Effector memory CD4-positive, alpha-beta T cell (primary cell): ENCODE data around the gene CABP4.

ENCODE experiments used
- DNase-seq, 3 donors: peaks; one replicate each; pipeline ENCODE4 v3.0.0-alpha.2; 2020
- H3K27ac ChIP-seq: 2 replicates; pipeline ENCODE4 v1.7.0; 2013; ENCODE audit warnings: mild to moderate bottlenecking, low read length, moderate library complexity; ENCODE audit not compliant: insufficient read depth, poor library complexity, severe bottlenecking
- H3K27me3 ChIP-seq: replicated peaks from 2 replicates; pipeline ENCODE4 v1.7.0; 2013; ENCODE audit warnings: mild to moderate bottlenecking, low read length; ENCODE audit not compliant: insufficient read depth, control insufficient read depth, poor library complexity, severe bottlenecking
- H3K36me3 ChIP-seq: 2 replicates; pipeline ENCODE4 v1.7.0; 2013; ENCODE audit warnings: mild to moderate bottlenecking, low read length, moderate library complexity; ENCODE audit not compliant: control insufficient read depth, insufficient read depth
- H3K4me1 ChIP-seq: 2 replicates; pipeline ENCODE4 v1.7.0; 2013; ENCODE audit warnings: low read length, mild to moderate bottlenecking; ENCODE audit not compliant: control insufficient read depth, insufficient read depth, poor library complexity, severe bottlenecking
- H3K4me3 ChIP-seq: 2 replicates; pipeline ENCODE4 v1.7.0; 2013; ENCODE audit warnings: low read length, low read depth, mild to moderate bottlenecking; ENCODE audit not compliant: insufficient read depth, poor library complexity, severe bottlenecking
- H3K9me3 ChIP-seq: 2 replicates; pipeline ENCODE4 v1.7.0; 2013; ENCODE audit warnings: mild to moderate bottlenecking, low read length, moderate library complexity; ENCODE audit not compliant: control insufficient read depth

Gene CABP4

GRCh38 chr11:67496113-67496512 lies 41.0 kb downstream of the CABP4 start:
- no peaks in the 10 kb centered on the region for H3K9me3 ChIP-seq
- H3K4me3 ChIP-seq, result no peak overlapping the region
- H3K36me3 ChIP-seq, result peaks cover 87% of the 10 kb centered on the region
- no peaks in the 10 kb centered on the region for H3K27me3 ChIP-seq
- H3K27ac ChIP-seq, result no peak overlapping the region
- no peaks in the 10 kb centered on the region for H3K4me1 ChIP-seq
- no peak for DNase-seq

GRCh38 chr11:67497656-67498291 lies 42.6 kb downstream of the CABP4 start:
- Histone ChIP-seq H3K4me3 (no peak overlapping the region), H3K27ac (no peak overlapping the region), H3K9me3 (no peaks in the 10 kb centered on the region), H3K36me3 (peaks cover 80% of the 10 kb centered on the region), H3K4me1 (no peaks in the 10 kb centered on the region), H3K27me3 (no peaks in the 10 kb centered on the region)
- DNase-seq, result no peak

- Histone ChIP-seq H3K27me3 (no peaks in the 10 kb centered on the region), H3K4me3 (no peak overlapping the region), H3K27ac (no peak overlapping the region), H3K9me3 (no peaks in the 10 kb centered on the region), H3K4me1 (peaks cover 6% of the 10 kb centered on the region), H3K36me3 (peaks cover 73% of the 10 kb centered on the region)
- DNase-seq, result no peak
These were observed 43.4 kb downstream of the CABP4 start for GRCh38 chr11:67498544-67498972.

GRCh38 chr11:67499808-67500483 lies 44.8 kb downstream of the CABP4 start:
- no peaks in the 10 kb centered on the region for H3K9me3 ChIP-seq
- H3K36me3 ChIP-seq, result peaks cover 60% of the 10 kb centered on the region
- H3K4me3 ChIP-seq, result no peak overlapping the region
- no peak overlapping the region for H3K27ac ChIP-seq
- DNase-seq, result no peak
- no peaks in the 10 kb centered on the region for H3K27me3 ChIP-seq
- H3K4me1 ChIP-seq, result peaks cover 11% of the 10 kb centered on the region

GRCh38 chr11:67500484-67500821 lies 45.3 kb downstream of the CABP4 start:
- peaks cover 15% of the 10 kb centered on the region for H3K4me1 ChIP-seq
- H3K27ac ChIP-seq, result no peak overlapping the region
- no peaks in the 10 kb centered on the region for H3K9me3 ChIP-seq
- H3K36me3 ChIP-seq, result peaks cover 56% of the 10 kb centered on the region
- H3K27me3 ChIP-seq, result no peaks in the 10 kb centered on the region
- H3K4me3 ChIP-seq, result no peak overlapping the region
- no peak for DNase-seq

GRCh38 chr11:67500831-67501715 lies 45.9 kb downstream of the CABP4 start:
- no peaks in the 10 kb centered on the region for H3K9me3 ChIP-seq
- peaks cover 18% of the 10 kb centered on the region for H3K4me1 ChIP-seq
- H3K27me3 ChIP-seq, result no peaks in the 10 kb centered on the region
- DNase-seq, result no peak
- peaks cover 50% of the 10 kb centered on the region for H3K36me3 ChIP-seq
- no peak overlapping the region for H3K27ac ChIP-seq
- H3K4me3 ChIP-seq, result no peak overlapping the region

GRCh38 chr11:67501854-67502253 lies 46.7 kb downstream of the CABP4 start:
- Histone ChIP-seq H3K4me1 (peaks cover 26% of the 10 kb centered on the region), H3K27me3 (no peaks in the 10 kb centered on the region), H3K27ac (no peak overlapping the region), H3K4me3 (no peak overlapping the region), H3K36me3 (peaks cover 47% of the 10 kb centered on the region), H3K9me3 (no peaks in the 10 kb centered on the region)
- DNase-seq, result no peak

- no peak for DNase-seq
- peaks cover 32% of the 10 kb centered on the region for H3K4me1 ChIP-seq
- H3K9me3 ChIP-seq, result no peaks in the 10 kb centered on the region
- peaks cover 42% of the 10 kb centered on the region for H3K36me3 ChIP-seq
- no peak overlapping the region for H3K4me3 ChIP-seq
- no peak overlapping the region for H3K27ac ChIP-seq
- no peaks in the 10 kb centered on the region for H3K27me3 ChIP-seq
These were observed 47.3 kb downstream of the CABP4 start for GRCh38 chr11:67502328-67502979.

GRCh38 chr11:67503119-67504004 lies 48.2 kb downstream of the CABP4 start:
- H3K27me3 ChIP-seq, result no peaks in the 10 kb centered on the region
- no peak overlapping the region for H3K4me3 ChIP-seq
- peaks cover 36% of the 10 kb centered on the region for H3K4me1 ChIP-seq
- peak overlapping the region; percentile 81 for H3K27ac ChIP-seq
- peaks cover 33% of the 10 kb centered on the region for H3K36me3 ChIP-seq
- no peaks in the 10 kb centered on the region for H3K9me3 ChIP-seq
- no peak for DNase-seq
